Hematopoietic multipotent progenitor cell treated with erythropoietin and hydrocortisone succinate and interleukin-3 and kit ligand, for 8 days (in vitro differentiated cells): ENCODE results near the gene GPC4.
"Not testable (repeated sequence)": the region's sequence is repeated elsewhere in the genome, so short reads cannot be mapped to it uniquely, and the experiment has no call there.

ENCODE experiments used
- DNase-seq: peaks from one replicate; pipeline ENCODE4 v3.0.0-alpha.2; 2015

Gene GPC4

DNA sequence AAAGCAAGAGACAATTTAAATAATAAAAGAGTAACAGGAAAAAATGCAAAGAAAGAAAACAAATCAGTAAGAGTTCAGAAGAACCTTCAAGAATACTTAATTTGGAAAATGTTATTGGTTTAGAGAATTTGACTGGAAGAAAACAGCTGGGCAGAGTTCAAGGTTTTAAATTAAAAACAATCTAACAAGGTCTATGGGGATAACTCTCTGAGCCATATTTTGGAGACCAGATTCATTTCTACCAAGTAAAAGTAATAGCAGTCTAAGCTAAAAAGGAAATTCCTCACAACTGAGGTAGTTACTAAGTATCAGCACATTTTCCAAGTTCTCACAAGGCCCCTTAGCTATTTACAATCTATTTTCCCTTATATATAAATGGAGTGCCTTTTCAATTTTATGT lies 114.7 kb downstream of the GPC4 start:
- DNase-seq: no peak

DNA sequence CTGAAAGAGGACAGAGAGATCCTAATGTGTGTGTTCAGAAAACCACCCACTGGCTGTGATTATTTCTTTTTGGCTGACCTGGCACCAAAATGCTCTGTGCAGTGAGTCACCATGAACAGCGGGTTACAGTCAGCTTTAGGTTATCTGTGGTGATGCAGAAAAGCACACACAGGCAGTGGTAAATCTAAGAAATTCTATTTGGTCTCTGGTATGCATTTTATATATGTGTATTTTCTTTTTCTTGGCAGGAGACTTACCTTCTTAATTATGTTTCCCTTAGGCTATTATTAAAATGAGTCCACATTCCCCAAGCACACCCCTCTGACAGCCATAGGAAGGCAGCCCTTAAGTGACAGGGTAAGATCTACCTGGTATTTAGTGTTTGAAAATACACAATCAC lies 118.0 kb downstream of the GPC4 start:
- DNase-seq: no peak

DNA sequence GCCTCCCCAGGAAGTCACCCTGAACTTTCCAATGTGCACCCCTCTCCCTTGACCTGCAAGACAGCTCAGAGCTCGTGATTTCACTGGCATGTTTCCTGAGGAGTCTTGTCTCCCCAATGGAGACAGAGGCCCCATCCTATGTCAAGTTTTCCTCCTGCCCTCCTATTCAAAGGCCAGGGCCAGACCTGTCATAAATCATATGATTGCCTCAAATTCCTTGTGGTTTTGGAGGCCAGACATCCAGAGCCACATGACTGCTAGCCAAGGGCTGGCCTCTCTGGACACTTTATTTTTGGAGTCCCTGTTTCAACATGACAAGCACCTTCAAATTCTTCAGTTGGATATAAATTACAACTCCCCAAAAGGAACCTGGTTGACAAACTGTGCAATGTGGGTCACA lies 121.2 kb downstream of the GPC4 start:
- DNase-seq: no peak

DNA sequence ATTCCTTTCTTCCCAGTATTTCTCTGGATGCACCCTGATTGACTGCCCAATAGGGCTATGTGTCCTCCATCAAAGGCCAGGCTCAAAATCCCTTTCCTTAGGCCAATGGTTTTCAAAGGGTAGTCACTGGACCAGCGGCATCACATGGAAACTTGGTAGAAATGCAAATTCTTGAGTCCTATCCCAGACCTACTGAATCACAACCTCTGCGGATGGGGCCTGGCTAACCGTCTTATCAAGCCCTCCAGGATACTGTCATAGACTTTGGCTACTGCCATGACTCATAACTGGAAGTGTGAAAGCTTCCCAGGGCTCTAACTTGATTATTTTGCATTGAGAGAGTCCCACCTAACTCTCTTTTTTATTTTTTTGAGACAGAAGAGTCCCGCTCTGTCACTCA lies 125.2 kb downstream of the GPC4 start:
- no peak for DNase-seq

DNA sequence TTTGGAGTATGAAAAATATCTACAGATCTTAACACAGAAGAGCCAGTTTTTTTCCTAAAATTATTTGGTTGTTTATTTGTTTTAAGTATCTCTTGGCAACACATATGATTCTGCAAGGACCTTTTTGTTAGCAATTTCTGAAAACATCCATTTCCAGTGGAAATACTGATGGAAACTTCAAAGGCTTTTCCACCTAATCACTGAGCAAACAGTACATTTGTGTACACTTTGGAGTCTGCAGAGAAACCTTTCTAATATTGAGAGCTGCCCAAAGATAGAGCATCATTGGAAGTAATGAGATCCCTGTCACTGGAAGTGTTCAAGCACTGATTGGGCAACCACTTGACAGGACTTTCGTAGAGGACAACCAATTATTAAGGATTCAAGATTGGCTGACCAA lies 127.4 kb downstream of the GPC4 start:
- DNase-seq: no peak

DNA sequence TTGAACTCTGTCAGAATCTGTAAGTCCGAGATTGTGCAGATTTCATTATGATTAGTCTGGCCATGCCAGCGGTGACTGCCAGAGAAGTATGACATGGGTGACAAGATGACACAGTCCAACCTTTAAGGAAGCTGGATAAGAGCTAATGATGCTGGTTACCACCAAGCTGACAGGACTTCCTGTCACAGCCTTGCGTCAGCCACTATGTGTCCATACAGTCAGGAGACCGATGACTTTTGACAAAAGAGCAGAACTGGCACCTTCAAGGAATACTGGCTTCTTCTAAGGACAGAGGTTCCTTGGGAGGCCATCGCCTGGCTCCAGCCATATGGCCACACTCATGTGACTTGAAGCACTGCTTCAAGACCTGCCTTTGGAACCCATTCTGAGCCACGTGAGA lies 129.9 kb downstream of the GPC4 start:
- DNase-seq: no peak

DNA sequence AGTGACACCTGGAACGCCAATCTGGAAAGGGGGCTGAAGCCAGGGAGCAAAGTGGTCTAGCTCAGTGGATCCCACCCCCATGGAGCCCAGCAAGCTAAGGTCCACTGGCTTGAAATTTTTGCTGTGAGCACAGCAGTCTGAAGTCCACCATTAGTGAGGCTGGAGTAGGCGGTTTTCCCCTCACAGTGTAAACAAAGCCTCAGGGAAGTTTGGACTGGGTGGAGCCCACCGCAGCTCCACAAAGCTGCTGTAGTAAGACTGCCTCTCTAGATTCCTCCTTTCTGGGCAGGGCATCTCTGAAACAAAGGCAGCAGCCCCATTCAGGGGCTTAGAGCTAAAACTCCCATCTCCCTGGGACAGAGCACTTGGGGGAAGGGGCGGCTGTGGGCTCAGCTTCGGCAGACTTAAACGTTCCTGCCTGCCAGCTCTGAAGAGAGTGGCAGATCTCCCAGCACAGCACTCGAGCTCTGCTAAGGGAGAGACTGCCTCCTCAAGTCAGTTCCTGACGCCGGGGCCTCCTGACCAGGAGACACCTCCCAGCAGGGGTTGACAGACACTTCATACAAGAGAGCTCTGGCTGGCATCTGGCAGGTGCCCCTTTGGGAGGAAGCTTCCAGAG lies 136.1 kb downstream of the GPC4 start:
- not testable (repeated sequence) for DNase-seq

DNA sequence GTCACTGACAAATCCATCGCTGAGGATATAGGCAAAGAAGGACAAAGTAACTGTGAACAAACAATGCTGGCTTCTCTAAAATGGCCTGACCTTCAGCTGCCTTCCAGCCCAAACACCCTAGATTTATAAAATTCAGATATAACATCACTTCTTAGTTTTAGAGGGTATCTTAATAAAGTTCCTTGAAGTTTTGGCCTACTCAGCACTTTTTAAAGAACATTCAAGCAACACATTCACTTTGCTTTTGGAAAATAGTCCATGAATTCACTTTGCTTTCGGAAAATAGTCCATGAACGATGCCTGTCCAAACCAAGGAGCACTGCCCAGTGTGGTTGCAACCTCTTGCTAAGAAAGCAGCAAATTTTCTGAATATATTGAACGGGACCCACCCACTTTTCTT lies 142.1 kb downstream of the GPC4 start:
- DNase-seq: no peak

DNA sequence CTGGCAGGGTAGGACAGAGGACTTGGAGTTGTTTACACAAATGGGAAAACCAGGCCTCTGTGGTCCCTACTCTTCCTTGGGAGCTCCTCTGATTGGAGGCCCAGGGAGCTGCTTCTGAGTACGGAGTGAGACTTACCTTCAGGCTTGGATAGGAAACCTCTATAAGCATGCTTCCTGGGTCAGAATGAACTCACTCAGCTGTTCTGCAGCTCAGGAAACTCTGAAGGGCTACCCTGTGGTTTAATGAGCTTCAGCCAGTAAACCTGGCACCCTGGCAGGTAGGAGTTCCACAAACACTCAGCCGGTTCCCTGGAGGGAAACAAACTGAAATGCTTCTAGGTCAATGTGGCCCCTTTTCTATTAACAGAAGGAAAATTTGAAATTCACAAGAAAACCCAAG lies 146.1 kb downstream of the GPC4 start:
- DNase-seq: no peak

DNA sequence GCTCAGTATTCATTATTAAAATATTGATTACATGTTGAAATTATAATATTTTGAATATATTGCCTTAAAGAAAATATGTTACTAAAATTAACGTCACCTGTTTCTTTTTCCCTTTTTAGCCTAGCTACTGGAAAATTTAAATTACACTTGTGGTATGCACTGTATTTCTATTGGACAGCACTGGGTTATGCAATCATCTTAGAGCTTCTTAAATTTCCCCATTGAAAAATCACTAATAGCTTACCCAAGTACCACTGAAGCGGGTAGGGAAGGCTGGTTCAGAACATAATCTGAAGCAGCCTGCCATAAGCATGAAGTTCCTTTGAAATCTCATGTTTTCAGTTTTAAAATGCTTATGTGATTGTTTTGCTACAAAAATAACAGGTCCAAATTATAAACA lies 147.7 kb downstream of the GPC4 start:
- DNase-seq: no peak

DNA sequence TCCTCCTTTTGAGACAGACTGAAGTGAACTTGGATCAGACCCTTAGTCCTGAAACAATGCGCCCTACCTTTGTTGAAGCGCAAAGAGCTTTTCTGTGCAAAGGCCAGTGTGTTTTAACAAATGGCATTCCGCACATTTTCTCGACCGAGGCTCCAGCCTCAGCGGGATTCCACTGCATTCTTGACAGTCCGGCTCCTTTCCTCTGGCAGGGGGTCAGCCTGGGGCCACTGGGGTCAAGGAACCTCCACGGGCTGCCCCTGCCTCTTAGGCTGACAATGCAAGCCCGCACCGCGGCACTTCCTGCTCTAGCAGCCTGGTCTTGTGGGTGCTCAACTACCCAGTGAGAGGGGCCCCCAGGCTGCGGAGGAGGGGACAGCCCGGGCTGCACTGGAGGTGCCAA lies 150.0 kb downstream of the GPC4 start:
- no peak for DNase-seq

DNA sequence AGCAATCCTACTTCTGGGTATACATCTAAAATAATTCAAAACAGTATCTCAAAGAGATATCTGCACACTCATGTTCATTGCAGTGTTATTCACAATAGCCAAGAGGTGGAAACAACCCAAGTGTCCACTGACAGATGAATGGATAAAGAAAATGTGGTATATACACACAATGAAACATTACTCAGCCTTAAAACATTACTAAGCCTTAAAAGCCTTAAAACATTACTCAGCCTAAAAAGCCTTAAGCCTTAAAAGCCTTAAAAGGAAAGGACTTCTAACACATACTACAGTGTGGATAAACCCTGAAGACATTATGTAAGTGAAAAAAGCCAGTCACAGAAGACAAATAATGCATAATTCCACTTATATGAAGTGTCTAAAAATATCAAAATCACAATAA lies 156.8 kb downstream of the GPC4 start:
- DNase-seq: no peak

DNA sequence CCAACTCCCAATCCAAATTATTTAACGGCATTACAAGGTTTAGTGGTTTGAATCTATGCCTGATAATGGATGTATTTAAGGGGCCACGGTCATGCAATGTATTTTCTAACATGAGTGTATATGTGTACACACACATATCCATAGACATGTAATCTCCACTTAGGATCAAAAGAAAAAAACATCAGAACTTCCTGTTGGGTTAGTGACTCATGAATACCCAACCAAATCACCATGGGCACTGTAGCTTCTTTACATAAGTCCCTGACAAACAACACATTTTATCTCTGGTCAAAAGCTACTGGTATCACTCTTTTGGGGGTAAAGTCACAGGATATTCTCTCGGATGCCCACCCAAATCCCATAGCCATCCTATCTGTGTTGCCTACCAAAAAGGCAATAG lies 160.6 kb downstream of the GPC4 start:
- DNase-seq: no peak

DNA sequence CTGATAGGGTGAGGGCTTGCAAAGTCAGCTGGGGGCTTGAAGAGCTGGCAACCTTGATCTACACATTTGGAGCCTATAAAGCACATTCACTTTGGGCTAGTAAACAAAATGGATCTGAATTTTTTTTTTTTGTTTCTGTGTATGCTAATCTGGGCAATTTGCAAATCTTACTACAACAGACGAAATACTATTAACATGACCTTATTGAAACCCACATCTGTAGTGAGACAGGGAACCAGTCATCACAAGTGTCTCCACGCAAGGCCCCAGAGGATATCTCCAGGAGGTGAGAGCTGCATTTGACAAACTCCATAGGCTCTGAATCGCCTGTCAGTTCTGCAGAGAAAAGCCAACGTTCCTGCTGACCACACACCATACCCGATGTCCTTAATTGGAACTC lies 164.1 kb downstream of the GPC4 start:
- DNase-seq: no peak

DNA sequence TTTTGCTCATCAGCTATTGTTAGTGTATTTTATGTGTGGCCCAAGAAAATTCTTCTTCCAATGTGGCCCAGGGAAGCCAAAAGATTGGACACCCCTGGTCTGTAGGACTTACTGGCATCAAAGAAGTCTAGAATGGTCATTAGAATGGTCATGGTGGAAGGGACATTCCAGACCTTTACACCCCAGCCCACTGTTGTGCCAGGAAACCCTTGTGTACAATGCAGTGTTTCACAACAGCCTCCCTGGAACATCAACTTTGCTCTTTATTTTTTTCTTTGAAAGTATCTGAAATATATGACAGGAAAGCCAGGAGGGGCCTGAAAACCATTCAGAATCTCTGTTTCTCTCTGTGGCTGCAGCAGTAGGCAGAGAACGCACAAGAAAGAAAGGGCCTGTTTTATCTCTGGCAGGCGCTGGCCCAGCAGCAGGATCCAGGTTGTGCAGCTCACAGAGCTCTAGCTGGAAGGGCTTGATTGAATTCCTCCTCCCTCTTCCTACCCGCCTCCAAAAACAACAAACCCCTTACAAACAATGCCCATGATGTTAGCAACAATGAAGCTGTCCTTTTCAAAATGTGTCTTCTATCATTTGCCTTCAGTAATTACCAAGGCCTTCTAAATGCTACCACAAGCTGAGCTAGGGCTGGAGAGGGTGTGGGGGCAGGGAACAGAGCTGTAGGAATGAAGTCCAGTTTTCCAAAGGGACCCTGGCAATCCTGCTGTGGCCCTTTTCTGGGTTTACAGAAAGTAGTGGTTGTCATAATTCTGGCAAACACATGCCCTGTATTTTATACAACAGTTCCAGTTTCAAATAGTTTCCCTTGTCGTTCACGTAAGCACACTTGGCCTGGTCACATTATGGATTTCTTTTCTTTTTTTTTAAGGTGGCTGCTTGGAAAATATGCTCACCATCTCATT lies 164.8 kb downstream of the GPC4 start:
- DNase-seq: no peak
